NCI-H1048 (cell line): ENCODE measurements around the gene POLN.
"Not testable (repeated sequence)": the region's sequence is repeated elsewhere in the genome, so short reads cannot be mapped to it uniquely, and the experiment has no call there.

Experiments used
- DNase-seq: peaks from one replicate; lab custom pipeline; 2025; lab: John Stamatoyannopoulos, UW

Gene POLN

DNA sequence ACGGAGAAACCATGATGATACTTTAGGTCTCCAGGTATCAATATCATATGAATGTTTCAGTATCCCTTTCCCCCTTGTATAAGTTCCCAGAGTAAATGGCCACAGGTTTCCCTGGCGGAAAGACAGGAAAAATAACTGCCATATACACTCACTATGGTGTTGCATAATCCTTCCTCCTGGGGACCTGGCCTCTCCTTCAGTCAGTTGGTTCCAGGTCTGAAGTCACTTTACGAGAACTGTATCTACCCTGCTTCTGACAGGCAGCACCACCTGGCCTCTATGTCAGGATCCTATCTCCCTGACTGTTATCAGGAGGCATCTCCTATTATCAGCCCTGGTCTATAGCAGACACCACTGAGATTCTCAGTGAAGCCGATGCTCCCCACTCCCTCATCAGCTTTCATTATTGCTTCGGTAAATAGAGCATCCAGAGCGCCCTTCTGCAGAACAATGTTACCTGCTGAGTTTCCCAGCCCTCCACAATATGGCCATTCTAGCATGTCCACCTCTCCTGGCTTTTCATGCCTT lies 22.6 kb downstream of the POLN start:
- DNase-seq: no peak

DNA sequence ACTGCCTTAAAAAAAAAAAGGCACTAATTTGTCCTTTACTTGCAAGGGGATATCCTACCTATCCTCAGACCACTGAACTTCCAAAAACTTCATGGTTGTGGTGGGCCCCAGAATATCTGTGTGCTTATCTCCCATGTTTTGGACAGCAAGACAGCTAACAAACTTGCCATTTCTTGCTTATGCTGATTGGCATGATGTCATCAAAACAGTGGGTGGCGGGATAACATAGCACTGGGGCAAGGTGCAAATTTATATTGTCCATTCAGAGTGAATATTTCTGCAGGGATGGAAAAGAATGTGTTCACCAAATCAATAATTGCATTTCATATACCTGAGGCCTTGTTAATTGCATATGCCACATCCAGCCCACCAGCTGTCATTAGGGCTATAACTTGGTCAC lies 23.5 kb downstream of the POLN start:
- no peak for DNase-seq

DNA sequence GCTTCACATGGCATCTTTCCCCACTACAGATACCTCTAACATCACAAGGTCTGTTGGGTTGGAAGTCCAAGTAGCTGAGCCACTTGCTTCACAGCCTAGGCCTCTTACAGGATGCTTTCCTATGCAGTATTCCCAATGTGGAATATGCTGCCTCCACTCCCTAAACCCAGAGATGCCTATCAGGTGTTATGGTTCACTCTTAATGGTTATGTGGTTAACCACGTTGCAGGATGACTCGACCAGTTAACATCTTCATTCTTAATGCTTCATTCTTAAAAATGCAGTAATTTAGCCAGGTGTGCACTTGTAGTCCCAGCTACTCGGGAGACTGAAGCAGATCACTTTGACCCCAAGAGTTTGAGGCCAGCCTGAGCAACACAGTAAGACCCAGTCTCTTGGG lies 24.2 kb downstream of the POLN start:
- no peak for DNase-seq

DNA sequence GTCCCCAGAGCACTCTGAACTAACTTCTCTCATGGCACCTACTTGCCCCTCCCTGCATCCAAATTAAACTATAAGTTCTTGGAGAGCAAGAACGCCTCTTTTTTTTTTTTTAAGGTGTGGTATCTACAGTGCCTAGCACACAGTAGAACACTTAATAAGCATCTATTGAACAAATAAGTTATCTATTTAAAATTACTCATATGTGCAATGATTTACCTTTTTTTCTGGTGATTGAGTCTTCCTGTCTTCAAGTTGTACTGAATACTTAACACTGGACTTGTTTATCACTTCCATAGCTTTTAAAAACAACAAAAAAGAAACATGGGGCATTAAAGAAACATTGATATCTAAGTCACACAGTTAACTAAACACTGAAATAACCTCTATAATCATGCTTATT lies 29.1 kb downstream of the POLN start:
- no peak for DNase-seq

DNA sequence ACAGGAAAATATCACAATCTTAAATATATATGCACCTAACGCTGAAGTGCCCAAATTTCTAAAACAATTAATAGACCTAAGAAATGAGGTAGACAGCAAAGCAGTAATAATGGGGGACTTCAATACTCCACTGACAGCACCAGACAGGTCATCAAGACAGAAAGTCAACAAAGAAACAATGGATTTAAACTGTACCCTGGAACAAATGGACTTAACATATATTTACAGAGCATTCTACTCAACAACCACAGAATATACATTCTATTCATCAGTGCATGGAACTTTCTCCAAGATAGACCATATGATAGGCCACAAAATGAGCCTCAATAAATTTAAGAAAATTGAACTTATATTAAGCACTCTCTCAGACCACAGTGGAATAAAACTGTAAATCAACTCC lies 39.1 kb downstream of the POLN start:
- not testable (repeated sequence) for DNase-seq

DNA sequence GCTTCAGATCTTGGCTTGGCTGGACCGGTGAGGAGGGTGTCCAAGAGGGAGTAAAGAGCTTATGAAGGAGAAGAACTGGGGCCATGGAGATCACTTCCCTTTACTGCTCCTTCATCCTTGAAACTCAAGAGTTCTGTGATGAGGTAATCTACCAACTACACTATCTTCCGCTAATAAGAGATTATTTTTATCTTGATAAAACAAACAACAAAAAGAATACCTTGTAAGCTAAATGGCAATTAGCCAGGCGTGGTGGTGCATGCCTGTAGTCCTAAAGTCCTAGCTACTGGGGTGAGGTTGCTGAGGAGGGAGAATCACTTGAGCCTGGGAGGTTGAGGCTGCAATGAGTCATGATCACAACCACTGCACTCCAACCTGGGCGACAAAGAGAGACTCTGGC lies 47.4 kb downstream of the POLN start:
- DNase-seq: no peak

DNA sequence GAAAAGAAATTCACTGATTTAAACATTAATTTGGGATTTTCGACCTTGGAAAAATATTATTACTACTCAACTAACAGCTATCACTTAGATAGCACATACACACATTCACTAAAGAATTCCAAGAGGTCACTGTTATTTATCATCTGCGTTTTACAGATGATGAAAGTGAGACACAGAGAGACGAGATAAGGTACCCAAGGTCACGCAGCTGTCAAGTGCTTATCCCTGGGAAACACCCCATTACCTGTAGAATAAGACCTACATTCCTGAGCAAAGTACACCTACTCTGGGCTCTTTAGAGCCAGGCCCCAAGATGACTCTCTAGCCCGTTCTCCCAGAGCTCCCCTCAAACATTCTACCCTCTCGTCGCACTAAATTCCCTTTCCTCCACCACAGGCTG lies 48.6 kb downstream of the POLN start:
- DNase-seq: no peak

DNA sequence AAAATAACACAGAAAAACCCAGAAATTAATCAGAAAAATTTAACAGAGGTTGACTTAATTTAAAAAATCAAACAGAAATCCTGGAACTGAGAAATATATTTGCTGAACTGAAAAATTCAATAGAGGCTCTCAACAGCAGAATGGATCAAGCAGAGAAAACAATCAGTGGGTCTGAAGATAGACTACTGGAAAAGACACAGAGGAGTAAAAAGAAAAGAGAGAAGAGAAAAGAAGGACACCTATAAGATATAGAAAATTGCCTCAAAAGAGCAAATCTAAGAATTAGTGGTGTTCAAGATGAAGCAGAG lies 55.1 kb downstream of the POLN start:
- DNase-seq: no peak

DNA sequence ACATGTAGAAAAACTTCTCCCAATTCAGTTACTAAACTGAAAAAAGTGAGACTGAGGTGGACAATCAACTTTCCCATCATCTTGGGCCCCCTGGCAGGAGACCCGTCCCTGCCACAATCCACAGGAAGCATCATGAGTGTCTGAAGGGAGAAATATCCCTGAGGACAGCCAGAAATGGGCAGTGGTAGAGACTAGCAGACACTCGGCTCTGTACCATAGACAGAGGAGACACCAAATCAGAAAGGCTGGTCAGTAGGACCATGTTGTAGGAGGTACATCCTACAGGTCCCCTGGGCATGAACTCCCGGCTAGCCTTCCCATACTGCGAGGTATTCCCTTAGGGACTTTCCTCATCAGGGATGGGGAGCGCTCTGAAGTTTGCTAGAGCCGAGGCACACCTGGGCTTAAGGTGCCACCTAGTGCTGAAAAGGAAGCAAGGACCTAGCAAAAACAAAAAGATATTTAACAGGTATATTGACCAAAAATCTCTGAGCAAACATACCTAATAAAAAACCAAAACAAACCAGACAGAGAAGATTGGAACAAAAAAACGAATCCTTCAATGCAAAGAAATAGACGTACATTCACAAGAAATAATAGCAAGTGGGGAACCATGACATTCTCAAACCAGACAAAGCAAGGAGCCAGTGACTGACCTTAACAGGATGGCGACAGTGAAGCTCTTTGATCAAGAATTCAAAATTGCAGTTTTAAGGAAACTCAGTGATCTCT lies 55.6 kb downstream of the POLN start:
- peak; percentile 2 for DNase-seq

DNA sequence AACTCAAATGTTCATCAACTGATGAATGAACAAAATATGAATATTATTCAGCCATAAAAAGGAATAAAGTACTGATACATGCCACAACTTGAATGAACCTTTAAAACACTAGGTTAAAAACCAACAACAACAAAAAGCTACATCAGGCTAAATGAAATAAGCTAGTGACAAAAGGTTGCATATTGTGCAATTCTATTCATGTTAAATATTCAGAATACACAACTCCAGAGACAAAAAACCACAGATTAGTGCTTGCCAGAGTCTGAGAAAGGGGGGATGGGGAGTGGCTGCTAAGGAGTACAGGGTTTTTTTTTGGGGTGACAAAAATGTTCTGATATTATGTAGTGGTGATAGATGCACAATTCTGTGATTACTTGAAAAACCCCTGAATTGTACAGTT lies 58.5 kb downstream of the POLN start:
- DNase-seq: no peak

DNA sequence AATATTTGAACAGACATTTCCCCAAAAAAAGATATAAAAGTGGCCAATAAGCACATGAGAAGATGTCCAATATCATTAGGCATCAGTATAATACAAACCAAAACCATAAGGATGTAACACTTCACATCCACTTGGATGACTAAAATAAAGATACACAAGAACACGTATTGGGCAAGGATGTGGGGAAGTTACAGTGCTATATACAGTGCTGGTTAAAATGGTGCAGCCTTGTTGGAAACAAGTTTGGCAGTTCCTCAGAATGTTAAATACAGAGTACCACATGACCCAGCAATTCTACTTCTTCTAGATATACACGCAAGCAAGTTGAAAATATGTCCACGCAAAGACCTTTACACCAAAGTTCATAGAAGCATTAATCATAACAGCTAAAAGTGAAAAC lies 58.9 kb downstream of the POLN start:
- no peak for DNase-seq

DNA sequence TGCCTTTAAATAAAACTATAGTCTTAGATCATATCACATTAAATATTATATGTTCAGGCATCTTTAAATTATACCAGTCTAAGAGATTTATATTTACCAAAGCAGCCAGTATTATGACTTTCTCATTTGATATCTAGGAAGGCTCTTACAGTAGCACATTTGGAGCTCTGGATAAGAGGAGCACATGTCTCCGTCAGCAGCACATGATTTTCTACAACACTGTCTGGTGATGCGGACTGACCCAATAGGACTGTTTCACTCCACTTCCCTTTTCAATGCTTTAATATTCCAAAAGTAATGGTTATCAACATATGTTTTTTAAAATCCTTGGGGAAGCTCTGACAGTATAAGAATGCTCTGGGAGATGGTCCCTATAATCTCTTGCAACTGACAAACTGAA lies 61.5 kb downstream of the POLN start:
- no peak for DNase-seq

DNA sequence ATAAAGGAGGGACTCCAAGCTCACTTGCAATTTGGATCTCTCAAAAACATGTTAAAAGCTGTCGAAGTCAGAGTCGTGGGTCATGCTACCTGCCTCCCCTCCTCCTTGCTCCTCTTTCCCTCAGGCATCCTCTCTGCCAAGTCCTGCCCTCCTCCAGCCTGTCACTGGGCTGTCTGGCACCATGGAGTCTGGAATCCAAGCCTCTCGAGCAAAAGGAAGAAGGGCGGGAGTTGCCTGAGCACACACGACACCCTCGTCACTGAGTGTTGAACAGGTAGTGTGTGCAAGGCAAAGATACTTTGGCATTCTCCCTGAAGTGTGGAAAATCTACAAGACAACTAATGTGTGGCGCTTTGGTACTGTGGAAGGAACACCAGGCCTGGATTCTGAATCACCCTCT lies 62.2 kb downstream of the POLN start:
- no peak for DNase-seq

DNA sequence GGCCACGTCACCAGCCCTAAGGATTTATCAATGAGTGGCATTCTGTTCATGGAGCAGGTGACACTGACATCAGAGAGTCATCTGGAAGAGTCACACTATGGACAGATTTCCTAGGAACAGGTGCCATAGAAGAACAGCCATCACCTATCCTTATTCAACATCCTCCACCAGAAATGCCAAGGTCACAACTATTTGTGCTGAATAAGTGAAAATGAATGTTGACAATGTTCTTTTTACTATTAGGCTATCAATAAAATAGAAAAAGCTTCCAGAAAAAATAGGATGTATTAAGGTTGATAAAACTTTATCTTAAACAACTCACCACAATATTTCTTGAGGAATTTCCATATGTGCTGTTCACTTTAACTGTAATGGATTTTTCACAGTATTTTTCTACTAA lies 62.9 kb downstream of the POLN start:
- DNase-seq: no peak

DNA sequence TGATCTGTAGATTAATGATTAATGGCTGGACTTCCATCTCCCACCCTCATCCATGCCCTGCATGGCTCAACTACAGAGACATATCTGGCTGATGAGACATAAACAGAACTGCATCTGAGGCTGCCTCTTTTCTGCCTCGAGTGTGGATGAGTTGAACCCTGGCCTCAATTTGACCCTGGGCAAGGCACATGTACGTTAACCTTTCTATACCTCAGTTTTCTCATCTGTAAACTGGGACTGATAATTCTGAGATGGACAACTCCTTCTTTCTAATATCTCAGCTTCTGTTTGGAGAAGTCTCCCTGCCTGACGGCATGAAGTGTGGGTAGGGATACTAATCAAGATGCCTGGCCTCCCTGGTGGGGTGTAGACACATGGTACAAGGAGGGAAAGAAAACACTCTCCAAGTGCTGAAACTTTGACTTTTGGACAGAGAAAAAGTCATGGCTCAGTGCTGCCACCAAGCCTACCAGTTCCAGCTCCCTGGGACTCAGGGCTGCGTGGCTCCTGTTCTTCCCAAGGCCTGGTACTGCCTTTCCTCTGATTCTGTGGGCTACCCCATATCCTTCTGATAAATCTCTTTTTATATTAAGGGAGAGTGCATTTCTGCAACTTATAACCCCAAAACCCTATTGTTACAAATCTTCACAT lies 64.4 kb downstream of the POLN start:
- DNase-seq: no peak

DNA sequence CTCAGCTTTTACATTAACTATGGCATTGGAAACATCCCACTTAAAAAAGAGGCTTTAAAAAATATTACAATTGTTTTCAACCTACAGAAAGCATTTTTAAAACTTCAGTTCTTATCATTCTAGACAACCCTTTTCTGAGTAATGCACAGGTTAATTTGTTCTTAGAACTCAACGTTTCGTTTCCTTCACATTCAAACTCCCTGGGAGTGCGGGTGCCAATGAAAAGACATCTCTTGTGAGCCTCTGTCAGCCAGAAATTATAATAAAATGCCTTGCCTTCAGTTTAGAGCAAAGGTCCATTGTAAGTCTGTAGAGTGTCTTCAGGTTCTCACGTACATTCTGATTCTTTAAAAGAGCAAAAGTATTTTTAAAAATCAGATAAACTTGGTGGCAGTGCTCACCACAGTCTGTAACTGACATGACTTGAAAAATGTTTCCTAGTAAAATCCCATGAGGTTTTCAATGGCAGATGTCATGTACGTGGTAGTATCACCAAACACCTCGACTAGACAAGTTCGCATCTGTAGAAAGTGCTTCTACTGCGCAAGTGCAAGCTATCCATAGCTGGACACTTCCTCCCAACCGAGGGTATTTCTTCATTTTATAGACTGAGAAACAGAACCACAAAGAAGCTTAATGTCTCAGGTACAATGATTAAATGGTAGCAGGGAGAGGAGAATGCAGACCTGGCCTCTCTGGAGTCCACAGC lies 65.8 kb downstream of the POLN start:
- no peak for DNase-seq

DNA sequence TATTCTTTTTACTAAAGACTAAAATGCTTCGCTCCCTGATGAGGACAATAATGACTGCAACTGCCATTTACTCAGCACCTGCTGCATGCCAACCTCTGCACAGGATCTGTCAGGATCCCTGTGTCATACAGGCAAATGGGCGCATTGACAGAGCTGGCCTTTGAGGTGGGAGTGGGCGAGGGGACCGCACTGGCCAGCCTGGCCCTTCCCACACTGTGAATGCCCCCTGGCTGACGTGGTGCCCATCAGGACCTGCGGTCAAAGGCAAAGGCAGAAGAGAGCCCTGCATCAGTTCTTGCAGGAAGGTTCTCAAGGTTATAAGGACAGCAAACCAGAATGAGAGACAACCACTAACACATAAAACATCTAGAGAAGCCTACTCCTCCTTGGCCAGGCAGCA lies 67.9 kb downstream of the POLN start:
- DNase-seq: no peak

DNA sequence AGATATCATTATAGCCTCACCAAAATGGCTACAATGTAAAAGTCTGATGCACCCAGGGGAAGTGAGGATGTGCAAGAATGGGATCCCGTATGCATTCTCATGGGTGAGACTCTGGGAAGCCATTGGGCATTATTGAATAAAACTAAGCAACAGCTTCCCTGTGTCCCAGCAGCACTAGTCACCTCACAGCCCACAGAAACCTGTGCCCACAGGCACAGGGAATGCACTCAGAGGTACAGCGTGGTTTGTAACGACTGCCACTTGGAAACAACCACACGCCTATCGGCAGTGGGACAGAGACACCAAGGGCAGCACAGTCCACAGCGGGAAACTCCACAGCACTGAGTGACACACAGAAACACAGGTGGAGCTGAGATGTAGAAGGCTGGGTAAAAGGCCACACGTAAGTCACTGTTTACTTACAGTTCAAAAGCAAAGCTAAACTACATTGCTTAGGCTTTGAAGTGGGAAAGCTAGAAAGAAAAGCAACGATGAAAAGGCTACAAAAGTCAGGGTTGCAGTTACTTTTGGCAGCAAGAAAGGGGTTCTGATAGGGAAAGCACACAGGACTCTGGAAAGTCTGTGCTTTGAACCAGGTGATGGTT lies 69.2 kb downstream of the POLN start:
- no peak for DNase-seq

DNA sequence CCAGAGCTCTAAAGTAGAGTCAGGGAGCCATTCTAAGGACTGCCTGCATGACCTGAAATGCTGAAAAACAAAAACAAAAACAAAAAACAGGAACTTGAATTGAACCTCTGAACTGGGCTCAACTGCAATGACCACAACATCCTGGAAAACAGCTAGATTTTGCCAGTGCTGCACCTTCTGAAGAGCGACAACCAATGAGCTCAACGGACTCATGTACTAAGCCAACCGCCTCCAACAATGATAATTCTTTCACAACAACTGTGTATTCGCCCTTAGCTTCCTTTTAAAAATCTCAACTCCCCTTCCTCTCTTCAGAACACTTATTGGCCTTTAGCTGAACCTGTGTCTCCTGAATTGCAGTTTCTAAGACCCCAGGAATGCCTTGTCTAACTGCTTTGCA lies 69.8 kb downstream of the POLN start:
- no peak for DNase-seq

DNA sequence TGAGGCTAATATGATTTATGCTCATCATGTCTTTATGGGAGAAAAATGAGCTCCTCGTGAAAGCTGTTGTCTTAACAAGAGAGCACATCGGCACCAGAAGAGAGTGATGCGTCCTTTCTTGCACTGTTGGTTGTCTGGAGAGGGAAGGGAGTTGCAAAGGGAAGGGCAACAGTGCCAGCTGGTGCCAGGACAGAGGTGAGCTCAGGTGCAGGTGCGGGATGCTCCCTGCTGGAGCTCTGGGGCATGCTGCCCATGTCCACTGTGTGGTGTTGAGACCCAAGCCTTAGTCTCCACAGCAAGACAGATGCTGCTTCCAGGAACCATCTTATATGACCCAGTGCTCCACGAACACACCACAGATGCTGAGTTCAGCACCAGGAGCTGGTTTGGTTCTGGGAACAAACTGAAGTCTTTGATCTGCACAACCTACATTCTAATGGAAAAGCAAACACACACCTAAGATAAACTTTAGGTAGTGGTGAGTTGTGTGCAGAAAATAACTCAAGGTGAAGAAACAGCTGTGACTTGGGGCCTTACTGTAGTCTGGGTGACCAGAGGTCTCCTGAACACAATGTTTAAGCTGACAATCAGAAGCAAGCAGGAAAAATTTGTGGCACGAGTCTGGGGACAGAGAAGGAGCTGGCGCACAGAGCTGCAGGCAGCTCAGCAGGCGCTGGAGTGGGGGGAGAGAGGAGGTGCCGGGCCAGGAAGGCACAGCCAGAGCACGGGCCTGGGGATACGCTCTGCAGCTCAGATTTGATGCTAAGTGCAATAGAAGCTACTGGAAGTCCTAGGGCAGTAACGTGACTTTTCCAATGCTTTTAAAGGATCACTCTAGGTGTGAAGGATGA lies 73.2 kb downstream of the POLN start:
- no peak for DNase-seq

DNA sequence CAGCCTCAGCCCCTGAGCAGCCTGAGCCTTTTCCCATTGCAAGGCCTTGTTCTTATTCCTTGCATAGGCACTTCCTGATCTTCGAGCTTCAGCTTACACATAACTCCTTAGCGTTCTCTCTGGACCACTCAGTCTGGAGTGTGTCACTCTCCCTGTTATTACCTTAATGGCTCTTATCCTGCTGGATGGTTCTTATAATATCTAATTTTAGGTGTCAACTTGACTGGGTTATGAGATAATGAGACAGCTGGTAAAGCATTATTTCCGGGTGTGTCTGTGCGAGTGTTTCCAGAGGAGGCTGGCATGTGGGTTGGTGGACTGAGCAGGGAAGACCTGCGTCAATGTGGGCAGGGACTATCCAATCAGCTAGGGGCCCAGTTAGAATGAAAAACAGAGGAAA lies 75.7 kb downstream of the POLN start:
- DNase-seq: no peak

DNA sequence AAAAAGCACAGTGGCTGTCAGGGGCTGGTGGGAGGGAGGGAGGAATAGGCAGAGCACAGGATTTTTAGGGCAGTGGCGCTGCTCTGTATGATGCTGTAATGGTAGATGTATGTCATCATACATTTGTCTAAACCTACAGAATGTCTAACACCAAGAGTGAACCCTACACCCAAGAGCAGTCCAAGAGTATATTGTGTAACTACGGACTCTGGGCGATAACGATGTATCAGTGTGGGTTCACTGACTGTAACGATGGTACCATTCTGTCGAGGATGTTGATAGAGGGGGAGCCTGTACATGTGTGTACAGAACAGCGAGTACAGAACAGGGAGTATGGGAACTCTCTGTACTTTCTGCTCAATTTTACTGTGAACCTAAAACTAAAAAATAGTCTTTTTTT lies 76.5 kb downstream of the POLN start:
- no peak for DNase-seq
